GM21737 (cell line): ENCODE data around the gene DDX31.
"Not testable (repeated sequence)": the region's sequence is repeated elsewhere in the genome, so short reads cannot be mapped to it uniquely, and the experiment has no call there.

ENCODE experiments used
- ATAC-seq: cut with Tn5 transposase; IDR thresholded peaks from one replicate; pipeline ENCODE4 v1.9.1; 2021; ENCODE audit warnings: mild to moderate bottlenecking, moderate library complexity; ENCODE audit not compliant: unreplicated experiment

DDX31 gene

GRCh38 chr9:132582786-132583583 lies 86.8 kb downstream of the DDX31 start:
- ATAC-seq: no peak

GRCh38 chr9:132582276-132582785 lies 87.5 kb downstream of the DDX31 start, which contains the start of gene BARHL1:
Gene BARHL1 (plus strand): TSS chr9:132582606. CDS start chr9:132582798, 192 bp downstream.
- no peak for ATAC-seq

GRCh38 chr9:132579427-132579798 lies 90.4 kb downstream of the DDX31 start:
- no peak for ATAC-seq

- no peak for ATAC-seq
Measured at GRCh38 chr9:132578367-132578932, 91.3 kb downstream of the DDX31 start.

GRCh38 chr9:132577119-132577518 lies 92.7 kb downstream of the DDX31 start:
- no peak for ATAC-seq

- no peak for ATAC-seq
Measured at GRCh38 chr9:132575811-132576210, 94.0 kb downstream of the DDX31 start.

- no peak for ATAC-seq
Measured at GRCh38 chr9:132575005-132575609, 94.7 kb downstream of the DDX31 start.

- no peak for ATAC-seq
Measured at GRCh38 chr9:132572921-132573320, 96.9 kb downstream of the DDX31 start.

- no peak for ATAC-seq
Measured at GRCh38 chr9:132571806-132572600, 97.8 kb downstream of the DDX31 start.

- ATAC-seq: not testable (repeated sequence)
Measured at GRCh38 chr9:132568787-132569186, 101.0 kb downstream of the DDX31 start.

GRCh38 chr9:132564526-132564925 lies 105.3 kb downstream of the DDX31 start:
- ATAC-seq: no peak

GRCh38 chr9:132562306-132562573 lies 107.5 kb downstream of the DDX31 start:
- ATAC-seq: no peak

GRCh38 chr9:132560616-132561202 lies 109.1 kb downstream of the DDX31 start:
- ATAC-seq: no peak

GRCh38 chr9:132559711-132560110 lies 110.1 kb downstream of the DDX31 start:
- no peak for ATAC-seq

GRCh38 chr9:132557159-132557558 lies 112.6 kb downstream of the DDX31 start:
- ATAC-seq: no peak

GRCh38 chr9:132556714-132557113 lies 113.1 kb downstream of the DDX31 start:
- ATAC-seq: no peak

- no peak for ATAC-seq
Measured at GRCh38 chr9:132556235-132556634, 113.5 kb downstream of the DDX31 start.

GRCh38 chr9:132555528-132555927 lies 114.3 kb downstream of the DDX31 start:
- no peak for ATAC-seq

GRCh38 chr9:132554755-132555154 lies 115.0 kb downstream of the DDX31 start:
- no peak for ATAC-seq

GRCh38 chr9:132552041-132552440 lies 117.7 kb downstream of the DDX31 start:
- no peak for ATAC-seq

GRCh38 chr9:132551556-132551955 lies 118.2 kb downstream of the DDX31 start:
- no peak for ATAC-seq
